ENCODE measurements around the gene CIBAR2.

The CIBAR2 gene

DNA sequence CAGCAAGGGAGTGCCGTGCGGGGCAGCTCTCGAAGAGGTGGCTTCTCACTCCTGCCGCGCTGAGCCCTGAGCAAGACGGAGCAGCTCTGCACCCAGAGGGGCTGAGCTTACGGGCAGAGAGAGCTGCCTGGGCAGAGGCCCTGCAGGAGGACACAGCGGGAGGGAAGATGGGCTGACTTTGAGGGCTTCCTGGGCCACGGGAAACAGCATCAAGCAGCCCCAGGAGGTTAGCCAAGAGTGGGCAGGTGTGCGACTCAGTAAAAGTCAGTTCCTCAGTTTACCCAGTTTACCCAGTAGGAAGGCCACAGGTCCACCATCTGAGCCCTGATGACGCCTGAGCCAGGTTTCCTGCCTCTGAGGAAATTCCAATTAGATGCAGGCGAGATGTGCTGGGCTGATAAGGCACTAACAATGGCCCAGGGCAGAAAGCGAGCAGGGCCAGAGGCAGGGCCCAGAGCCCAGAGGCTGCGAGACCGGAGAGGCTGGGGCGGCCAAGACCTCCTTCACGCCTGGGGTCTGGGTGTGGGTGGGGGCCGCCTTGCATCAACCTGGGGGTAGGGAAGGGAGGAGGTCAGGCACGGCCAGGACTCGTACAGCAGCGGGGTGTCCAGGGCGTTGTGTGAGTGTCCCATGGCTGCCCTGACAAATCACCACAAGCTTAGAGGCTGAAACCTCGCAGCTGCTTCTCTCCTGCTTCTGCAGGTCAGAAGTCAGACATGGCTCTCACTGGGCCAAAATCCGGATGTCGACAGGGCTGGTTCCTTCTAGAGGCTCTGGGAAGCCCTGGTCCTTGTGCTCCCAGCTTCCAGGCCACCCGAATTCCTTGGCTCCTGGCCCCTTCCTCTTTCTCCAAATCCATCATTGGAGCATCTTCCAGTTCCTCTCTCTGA is 32.0 kb upstream of the CIBAR2 start:
- no peak for DNase-seq

DNA sequence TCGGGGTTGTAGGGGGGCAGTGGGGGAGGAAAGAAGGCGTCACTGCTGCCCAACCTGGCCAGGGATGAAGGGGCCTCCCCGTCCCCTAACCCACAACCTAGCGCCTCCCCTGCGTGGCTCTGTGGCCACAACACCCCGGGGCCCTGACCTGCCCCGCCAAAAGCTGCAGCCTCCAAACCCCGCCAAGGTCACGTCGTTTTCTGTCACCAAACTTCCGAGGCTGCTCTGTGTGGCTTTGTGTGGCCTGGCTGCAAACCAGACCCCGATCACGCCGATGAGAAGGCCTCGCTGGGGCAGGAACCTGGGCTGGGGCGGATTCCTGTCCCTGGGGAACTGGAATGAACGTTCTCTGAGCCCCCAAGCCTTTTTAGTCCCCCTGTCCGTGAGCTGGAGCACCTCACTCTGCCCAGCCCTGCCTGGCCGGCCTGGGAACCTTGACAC is 30.5 kb upstream of the CIBAR2 start:
- no peak for DNase-seq

DNA sequence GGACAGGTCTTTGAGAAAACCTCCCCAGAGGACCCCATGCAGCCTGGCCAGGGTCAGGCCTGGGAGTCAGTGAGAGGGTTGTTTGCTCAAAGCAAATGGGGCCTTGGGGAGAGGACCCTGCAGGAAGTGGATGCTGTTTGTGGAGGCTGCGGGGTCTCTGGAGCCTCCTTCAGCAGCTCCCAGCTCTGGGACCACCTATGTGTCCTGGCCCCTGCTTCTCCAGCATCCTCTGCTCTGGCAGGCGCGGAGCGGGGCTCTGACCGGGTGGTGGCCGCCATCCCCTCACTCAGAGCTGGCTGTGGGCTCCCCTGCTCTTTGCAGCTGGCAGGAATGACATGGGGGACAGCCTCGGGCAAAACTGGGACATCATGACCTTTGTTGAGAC is 29.8 kb upstream of the CIBAR2 start:
- no peak for DNase-seq

DNA sequence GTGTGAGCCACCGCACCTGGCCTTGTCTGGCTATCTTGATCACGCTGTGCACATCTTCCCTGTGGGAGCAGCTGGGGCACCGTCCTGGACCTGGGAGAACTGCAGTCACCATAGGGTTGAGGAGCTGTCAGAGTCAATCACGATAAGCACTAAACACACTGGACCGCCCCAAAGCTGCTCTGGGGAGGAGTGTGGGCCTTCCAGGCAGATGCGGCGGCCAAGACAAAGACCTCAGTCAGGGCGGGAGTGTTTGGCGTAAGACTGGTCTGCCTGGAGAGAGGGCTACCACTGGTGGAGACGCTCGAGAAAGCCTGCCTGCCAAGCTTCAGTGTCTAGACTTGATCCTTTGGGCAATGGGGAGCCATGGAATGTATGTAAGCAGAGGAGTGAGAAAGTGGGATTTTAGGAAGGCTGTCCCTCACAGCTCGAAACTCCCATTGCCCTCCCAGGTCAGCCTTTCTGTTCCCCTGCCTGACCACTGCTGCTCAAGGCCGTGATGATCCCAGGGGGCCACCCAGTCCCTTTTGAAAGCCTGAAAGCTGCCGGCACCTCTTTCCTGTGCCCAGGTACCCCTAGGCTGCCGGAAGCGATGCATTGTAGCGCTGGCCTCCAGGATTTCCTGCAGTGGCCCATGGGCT is 29.3 kb upstream of the CIBAR2 start:
- no peak for DNase-seq

DNA sequence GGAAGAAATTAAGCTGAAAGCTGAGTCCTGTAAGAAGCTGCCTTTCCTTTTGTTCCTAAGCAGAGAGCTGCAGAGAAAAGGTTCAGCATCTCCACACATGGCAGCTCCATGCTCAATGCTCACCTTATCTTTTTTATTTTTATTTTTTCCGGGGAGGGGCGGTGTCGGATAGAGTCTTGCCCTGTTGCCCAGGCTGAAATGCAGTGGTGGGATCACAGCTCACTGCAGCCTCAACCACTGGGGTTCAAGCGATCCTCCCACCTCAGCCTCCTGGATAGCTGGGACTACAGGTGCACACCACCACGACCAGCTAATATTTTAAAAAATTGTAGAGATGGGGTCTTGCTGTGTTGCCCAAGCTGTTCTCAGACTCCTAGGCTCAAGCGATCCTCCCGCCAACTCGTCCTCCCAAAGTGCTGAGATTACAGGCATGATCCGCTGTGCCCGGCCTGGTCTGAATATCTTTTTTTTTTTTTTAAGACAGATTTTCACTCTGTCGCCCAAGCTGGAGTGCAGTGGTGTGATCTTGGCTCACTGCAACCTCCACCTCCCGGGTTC is 28.3 kb upstream of the CIBAR2 start:
- no peak for DNase-seq

DNA sequence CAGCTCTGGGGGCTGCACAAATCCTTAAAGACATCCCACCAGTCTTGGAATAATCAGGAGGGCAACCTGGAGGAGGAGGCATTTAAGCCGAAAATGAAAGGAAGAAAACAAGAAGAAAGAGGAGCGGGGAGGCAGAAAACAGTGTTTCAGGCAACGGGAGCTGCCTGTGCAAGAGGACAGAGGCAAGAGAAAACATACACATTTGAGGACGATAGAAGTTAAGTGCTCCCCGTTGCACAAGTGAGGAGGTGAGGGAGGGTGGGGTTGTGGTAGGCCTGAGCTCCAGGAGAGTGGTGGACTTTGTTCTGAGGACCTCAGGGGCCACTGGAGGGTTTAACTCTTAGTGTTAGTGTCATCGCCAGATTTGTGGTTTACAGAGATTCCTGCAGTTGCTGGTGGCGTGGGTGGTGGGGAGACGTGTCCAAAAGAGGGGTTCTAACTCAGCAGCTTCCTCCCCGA is 27.6 kb upstream of the CIBAR2 start:
- DNase-seq, result no peak

DNA sequence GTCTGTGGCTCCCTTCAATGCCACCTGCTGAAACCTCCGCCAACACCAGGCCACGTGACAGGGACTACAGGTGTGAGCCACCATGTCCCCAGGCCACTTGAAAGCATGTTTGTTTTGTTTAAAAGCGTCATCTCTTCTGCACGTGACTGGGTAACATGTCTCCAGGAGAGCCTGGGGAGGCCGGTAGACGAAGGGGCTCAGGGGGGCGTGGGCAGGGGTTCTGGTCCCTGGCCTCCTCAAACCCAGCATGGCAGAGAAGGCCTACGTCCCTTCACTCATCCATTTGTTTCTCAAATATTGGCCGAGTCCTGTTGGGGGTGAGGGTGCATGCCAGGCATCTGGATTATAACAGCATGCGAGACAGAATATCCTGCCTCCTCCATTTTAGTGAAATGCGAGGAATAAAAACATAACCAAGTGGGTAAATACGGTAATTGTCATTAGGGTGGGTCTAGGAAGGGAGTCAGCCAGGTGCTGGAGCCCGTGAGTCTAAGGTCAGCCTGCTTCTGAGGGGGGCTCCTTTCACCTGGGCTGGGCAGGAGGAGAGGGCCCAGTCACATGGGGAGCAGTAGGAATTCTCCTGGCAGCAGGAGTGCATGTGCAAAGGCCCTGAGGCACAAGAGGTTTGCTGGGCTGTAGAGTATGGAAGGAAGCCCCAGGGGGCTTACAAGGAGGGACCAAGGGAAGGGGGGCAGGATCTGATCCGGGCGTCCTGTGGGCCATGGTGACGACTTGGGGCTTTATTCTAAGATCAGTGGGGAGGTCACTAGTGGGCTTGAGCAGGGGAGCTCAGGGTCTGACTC is 26.8 kb upstream of the CIBAR2 start:
- no peak for DNase-seq

DNA sequence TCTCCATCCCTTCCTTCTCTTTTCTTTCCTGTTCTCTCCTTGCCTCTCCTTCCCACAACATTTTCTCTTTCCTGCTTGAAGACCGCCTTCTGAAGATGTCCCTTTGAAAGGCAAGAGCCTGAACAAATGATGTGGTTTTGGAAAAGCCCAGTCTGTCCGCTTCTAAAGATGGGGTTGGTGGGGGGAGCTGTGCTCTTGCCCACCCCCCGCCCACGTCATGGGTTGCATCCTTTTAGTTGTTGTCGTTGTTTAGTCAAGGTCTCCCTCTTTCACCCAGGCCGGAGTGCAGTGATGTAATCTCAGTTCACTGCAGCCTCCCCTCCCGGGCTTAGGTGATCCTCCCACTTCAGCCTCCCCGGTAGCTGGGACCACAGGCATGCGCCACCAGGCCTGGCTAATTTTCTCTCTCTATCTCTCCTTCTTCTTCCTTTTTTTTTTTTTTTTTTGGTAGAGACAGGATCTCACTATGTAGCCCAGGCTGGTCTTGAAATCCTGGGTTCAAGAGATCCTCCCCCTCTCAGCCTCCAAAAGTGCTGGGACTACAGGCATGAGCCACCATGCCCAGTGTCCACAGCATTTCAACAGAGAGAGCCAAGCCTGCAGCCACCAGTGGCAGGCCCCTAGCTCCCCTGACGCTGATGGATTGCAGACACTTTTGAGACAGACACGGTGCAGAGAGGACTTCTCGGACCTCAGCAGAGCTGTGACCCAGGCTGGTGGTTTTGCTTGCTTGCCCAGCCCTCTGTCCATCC is 26.0 kb upstream of the CIBAR2 start:
- DNase-seq, result no peak

DNA sequence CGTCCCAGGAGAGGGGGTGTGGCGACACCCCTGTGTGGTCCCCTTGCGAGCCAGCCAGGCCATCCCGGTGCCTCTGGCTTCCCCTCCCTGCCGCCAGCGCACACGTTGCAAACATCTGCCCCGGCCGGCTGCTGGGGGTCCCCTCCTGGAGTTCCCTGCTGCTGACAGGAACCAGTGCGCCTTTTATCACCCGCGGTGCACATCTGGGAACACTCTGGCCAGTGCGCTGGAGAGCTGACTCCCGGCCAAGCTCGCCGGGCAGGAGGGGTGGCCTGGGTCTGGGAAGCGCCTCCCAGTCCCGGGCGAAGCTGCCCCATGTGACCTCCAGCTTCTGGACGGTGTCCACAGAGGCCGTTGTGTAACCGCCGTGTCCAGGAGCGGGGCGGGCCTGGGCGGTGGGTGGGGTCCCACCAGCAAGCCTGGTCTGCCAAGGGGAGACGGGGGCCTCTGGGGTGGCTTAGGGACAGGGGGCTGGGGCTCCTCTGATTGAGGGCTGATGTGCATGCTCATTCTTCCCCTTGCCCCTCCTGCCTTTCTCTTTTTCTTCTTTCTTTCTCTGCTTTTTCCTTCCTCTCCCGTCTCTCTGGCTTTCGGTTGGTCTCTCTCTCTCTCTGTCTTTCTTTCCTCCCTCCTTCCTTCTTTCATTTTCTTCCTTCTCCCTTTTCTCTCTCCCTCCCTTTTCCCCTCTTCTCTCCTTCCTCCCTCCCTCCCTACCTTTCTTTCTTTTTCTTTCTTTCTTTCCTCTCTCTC is 25.2 kb upstream of the CIBAR2 start:
- DNase-seq, result no peak

DNA sequence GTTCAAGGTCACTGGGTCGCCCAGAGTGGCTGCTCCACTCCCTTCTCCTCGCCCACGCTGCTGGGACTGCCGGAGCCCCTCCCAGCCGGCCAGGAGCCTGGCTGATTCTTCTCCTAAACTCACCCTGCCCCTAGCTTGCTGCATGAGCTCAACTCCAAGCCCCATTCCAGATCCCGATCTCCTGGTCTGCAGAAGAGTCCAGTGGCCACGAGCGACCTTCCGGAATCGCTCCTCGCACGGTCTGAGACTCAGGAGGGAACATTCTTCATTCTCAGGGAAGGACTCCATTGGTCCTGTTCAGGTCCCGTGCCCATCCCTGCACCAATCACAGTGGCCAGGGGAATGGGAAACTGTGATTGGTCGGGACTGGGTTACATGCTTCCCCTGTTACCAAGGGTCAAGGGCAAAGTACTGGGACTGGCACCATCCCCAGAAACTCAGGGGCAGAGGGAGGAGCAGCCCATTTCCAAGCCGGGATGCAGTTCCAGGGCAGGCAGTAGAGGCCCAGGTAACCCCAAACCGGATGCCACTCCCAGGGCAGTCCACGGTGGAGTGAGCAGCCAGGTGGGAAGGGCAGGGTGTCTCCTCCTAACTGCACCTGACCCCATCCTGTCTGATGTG is 24.5 kb upstream of the CIBAR2 start:
- no peak for DNase-seq

DNA sequence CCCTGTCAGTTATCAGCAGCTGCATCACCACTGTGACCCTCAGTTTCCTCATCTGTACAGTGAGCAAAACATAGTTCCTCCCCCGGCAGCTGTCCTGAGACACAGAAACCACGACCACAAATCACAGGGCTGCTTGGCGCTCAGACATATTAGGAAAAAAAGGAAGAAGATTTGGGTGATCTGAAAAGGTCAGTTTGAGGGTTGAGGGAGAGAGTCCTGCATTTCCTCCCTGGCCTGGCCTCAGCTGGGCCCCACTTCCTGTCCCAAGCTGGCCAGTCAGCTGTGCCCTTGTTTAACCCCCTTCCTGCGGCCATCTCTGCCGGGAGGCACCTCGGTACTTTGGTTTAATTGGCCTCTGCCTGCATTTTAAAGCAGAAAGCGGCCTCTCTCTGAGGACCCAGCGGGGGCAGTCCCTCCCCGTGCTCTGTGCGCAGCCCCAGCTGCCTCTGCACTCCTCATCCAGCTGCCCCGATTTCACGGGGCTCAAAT is 24.0 kb upstream of the CIBAR2 start:
- DNase-seq, result no peak

DNA sequence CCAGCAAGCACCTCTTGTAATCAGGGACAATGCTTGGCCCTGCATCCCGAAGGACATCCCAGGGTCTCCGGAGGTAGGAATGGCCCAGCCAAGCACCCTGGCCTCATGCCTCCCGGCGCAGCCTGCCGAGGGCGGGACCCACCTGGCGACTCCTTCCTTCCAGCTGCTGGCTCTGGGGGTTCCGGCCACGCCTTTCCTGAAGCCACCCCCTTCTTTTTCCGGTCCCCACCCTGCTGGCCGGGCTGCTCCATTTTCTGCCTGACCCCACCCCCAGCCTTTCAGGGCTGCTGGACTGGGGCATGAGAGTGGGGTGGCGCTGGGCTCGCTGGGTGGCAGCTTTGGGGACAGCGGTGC is 22.5 kb upstream of the CIBAR2 start:
- no peak for DNase-seq

DNA sequence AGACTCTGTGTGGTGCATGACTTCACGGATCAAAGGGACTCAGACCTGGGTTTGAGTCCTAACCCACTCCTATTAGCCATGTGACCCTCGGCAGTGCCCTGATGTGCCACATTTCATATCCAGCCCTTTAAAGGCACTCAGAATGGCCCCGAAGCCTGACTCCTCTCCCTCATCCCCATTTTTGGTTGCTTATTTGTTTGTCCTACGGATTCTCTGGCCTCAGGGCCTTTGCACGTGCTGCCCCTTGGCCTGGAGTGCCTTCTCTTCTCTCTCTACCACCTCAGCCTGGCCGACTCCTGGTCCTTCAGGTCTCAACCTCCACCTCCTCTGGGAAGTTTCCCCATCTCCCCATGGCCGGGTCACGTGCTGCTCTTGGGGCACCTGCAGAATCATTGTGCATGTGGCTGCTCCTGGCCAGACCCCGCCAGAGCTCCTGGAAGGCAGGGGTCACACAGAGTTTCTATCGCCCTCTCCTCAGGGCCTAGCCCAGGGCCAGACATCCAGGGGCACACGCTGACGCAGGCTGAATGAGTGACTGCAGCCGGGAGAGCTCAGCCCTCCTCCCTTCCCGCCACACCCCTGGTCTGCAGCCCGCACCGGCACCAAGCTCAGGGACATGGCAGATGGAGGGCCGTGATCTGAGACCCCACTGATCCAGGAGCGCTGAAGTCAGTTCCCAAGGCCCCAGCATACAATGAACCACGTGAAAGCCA is 22.0 kb upstream of the CIBAR2 start:
- DNase-seq, result no peak

DNA sequence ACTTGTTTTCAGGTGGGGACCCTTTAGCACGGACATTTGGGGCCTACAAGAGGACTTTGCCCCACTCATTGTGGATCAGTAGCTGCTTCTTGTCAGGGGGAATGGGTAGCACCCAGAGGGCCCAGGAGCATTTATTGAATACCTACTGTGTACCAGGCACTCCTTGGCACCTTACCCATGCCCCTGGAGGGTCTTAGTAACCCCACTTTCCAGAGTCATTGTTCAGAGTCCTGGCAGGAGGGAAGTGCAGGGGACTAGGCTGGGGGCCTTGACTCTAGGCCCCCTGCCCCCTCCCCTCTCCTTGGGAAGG is 21.0 kb upstream of the CIBAR2 start:
- no peak for DNase-seq

DNA sequence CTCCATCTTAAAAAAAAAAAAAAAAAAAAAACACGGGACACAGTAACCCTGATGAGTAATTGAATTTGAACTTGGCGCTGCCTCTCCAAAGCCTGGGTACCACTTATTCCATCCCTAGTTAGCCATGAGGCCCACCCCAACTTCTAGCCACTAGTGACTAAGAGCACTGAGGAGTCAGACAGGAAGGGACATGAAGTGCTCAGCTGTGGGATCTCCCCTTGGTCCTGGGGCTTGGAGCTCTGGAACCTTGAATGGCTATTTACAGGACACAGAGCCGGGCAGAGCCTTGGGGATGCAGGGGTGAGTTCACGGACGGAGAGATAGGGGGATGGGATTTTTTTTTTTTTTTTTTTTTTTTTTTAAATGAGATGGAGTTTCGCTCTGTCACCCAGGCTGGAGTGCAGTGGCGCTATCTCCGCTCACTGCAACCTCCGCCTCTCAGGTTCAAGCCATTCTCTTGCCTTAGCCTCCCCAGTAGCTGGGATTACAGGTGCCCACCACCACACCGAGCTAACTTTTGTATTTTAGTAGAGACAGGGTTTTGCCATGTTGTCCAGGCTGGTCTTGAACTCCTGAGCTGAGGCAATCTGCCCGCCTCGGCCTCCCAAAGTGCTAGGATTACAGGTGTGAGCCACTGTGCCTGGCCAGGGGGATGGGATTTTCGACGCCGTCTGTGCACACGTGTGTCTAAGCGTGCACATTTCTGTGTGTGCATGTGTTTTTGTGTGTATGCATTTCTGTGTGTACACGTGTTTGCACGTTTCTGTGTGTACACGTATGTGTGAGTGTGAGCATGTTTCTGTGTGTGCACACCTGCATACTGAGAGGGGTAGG is 20.4 kb upstream of the CIBAR2 start:
- DNase-seq, result no peak

DNA sequence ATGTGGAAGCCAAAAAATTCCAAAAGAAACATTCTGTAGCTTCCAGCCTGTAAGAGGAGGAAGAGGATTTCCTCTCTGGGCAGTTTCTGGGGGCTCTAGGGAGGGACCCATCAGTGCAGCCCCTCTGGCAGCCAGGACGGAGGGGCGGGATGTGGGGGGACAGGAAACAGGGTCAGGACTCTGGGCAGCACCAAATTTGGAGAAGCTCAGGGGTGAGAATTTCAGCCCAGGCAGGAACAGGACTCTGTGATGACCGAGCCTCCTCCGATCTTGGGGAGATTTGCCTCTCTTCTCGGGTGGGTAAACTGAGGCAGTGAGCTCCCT is 18.4 kb upstream of the CIBAR2 start:
- DNase-seq, result no peak

DNA sequence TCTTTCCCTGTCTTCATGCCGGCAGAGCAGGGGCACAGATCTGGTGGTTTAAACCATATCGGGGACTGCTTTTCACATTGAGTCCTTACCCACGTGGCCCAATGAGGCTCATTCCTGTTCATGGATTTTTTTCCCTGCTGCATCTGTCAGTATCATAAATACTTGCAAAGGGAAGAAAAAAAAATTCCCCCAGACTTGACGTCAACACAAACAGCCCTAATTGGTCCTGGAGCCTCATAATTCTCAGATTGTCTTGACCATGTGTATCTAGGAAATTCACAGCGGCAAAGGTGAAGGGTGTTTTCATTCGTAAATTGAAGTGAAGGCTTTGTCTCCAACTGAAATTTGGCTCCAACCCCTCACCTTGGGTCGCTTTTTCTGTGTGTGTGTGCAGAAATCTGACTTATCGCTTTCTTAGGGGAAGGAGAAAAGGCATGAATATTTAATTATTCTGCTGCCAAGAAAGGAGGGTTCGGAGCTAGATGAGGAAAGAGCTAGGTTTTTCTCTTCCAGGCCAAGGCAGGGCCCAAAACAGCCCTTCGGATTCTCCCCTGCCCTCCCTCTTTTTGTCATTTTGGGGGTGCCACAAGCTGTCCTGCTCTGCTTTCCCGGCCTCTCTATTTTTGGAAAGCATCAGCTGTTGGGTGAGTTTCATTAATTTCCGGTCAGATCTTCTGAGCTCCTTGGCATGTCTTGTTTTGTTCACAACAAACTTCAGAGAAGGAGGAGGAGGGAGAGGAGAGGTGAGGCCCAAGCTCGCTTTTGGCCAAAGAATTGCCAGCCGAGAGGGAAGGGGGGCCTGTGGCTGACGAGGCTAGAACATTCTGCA is 17.8 kb upstream of the CIBAR2 start:
- DNase-seq, result no peak

DNA sequence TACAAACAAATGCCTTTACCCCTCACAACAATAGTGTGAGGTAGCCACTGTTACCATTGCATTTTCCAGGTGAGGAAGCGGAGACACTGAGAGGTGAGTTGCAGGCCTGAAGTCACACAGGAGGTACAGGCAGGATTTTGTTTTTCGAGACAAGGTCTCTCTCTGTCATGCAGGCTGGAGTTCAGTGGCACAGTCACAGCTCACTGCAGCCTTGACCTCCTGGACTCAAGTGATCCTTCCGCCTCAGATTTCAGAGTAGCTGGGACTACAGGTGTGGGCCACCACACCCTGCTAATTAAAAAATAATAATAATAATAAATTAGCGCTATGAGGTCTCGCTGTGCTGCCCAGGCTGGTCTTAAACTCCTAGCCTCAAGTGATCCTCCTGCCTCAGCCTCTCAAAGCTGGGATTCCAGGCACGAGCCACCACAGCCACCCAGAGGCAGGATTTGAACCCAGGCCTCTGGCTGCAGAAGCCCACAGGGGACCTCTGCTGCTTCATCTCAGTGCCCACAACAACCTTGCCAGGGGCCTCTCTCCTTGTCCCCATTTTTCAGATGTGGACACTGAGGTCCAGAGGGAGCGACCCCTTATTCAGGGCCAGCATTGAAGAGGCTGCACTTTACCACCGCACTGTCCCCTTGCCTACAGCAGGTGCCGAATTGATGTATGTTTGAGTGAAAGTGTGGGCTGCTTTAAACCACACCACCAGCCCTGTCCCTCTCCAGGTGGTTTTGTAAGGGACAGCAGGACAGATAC is 16.0 kb upstream of the CIBAR2 start:
- no peak for DNase-seq
